Trophoblast cell (in vitro differentiated cells and primary cell): ENCODE measurements around the gene CAMK2B.
A peak's percentile ranks its signal among the peaks of the same experiment; 100 is the strongest.

Experiments used
- DNase-seq, 2 donors: peaks; one replicate each; pipeline ENCODE4 v3.0.0-alpha.2; 2016
- H2AFZ ChIP-seq: 2 replicates; pipeline ENCODE4 v1.6.1; 2013; ENCODE audit warnings: low read length, moderate library complexity, mild to moderate bottlenecking; ENCODE audit not compliant: insufficient read depth, poor library complexity
- H2AK5ac ChIP-seq: 2 replicates; pipeline ENCODE4 v1.6.1; 2013; ENCODE audit warnings: mild to moderate bottlenecking, low read length
- H2BK120ac ChIP-seq: 2 replicates; pipeline ENCODE4 v1.6.1; 2013; ENCODE audit warnings: low read length, mild to moderate bottlenecking, moderate library complexity; ENCODE audit not compliant: insufficient read depth, poor library complexity
- H2BK12ac ChIP-seq: 2 replicates; pipeline ENCODE4 v1.6.1; 2013; ENCODE audit warnings: mild to moderate bottlenecking, low read length, moderate library complexity
- H2BK5ac ChIP-seq: 2 replicates; pipeline ENCODE4 v1.6.1; 2013; ENCODE audit warnings: low read length, low read depth, moderate library complexity, mild to moderate bottlenecking; ENCODE audit not compliant: poor library complexity
- H3K14ac ChIP-seq: 2 replicates; pipeline ENCODE4 v1.6.1; 2013; ENCODE audit warnings: mild to moderate bottlenecking, low read length
- H3K18ac ChIP-seq: 2 replicates; pipeline ENCODE4 v1.6.1; 2013; ENCODE audit warnings: mild to moderate bottlenecking, low read length
- H3K23ac ChIP-seq: 2 replicates; pipeline ENCODE4 v1.6.1; 2013; ENCODE audit warnings: low read length
- H3K27ac ChIP-seq: 2 replicates; pipeline ENCODE4 v1.5.1; 2013; ENCODE audit warnings: low read depth, mild to moderate bottlenecking, inconsistent platforms, low read length, moderate library complexity
- H3K27me3 ChIP-seq: 2 replicates; pipeline ENCODE4 v1.6.1; 2013; ENCODE audit warnings: inconsistent platforms, mild to moderate bottlenecking, low read length, moderate library complexity; ENCODE audit not compliant: insufficient read depth
- H3K36me3 ChIP-seq, 2 experiments: 1 replicate in 1 of 2; 2 replicates in 1 of 2; pipeline ENCODE4 v1.6.1; 2013; ENCODE audit warnings: low read length in 2 of 2, mild to moderate bottlenecking in 2 of 2, moderate library complexity in 1 of 2; ENCODE audit not compliant: insufficient read depth in 2 of 2, control insufficient read depth in 1 of 2
- H3K4ac ChIP-seq: 2 replicates; pipeline ENCODE4 v1.6.1; 2013; ENCODE audit warnings: low read depth, mild to moderate bottlenecking, low read length, moderate library complexity
- H3K4me1 ChIP-seq, 2 experiments: 1 replicate in 1 of 2; 2 replicates in 1 of 2; pipeline ENCODE4 v1.6.1; 2013; ENCODE audit warnings: low read length in 2 of 2, mild to moderate bottlenecking in 2 of 2, moderate library complexity in 1 of 2; ENCODE audit not compliant: insufficient read depth in 2 of 2, control insufficient read depth in 1 of 2
- H3K4me2 ChIP-seq: 2 replicates; pipeline ENCODE4 v1.6.1; 2013; ENCODE audit warnings: inconsistent platforms, mild to moderate bottlenecking, low read length, moderate library complexity
- H3K4me3 ChIP-seq: 2 replicates; pipeline ENCODE4 v1.5.1; 2013; ENCODE audit warnings: mild to moderate bottlenecking, low read depth, low read length, inconsistent platforms
- H3K79me1 ChIP-seq: one replicate; pipeline ENCODE4 v1.6.1; 2013; ENCODE audit warnings: low read length
- H3K79me2 ChIP-seq: 2 replicates; pipeline ENCODE4 v1.6.1; 2013; ENCODE audit warnings: low read length, mild to moderate bottlenecking; ENCODE audit not compliant: control insufficient read depth, insufficient read depth, poor library complexity
- H3K9ac ChIP-seq: 2 replicates; pipeline ENCODE4 v1.6.1; 2013; ENCODE audit warnings: mild to moderate bottlenecking, low read length
- H3K9me3 ChIP-seq: 2 replicates; pipeline ENCODE4 v1.6.1; 2013; ENCODE audit warnings: low read depth, mild to moderate bottlenecking, control low read depth, inconsistent platforms, low read length; ENCODE audit not compliant: insufficient read depth
- H4K12ac ChIP-seq: 2 replicates; pipeline ENCODE4 v1.6.1; 2013; ENCODE audit warnings: low read depth, mild to moderate bottlenecking, low read length, moderate library complexity
- H4K8ac ChIP-seq: 2 replicates; pipeline ENCODE4 v1.6.1; 2013; ENCODE audit warnings: low read depth, mild to moderate bottlenecking, low read length, moderate library complexity
- H4K91ac ChIP-seq: one replicate; pipeline ENCODE4 v1.6.1; 2013; ENCODE audit warnings: low read depth, mild to moderate bottlenecking, low read length, moderate library complexity
- WGBS: extraction: QIAGEN DNeasy Blood & Tissue Kit; methylation state at CpG from one replicate; pipeline ENCODE4 v1.1.7; 2013; ENCODE audit warnings: missing lambda C conversion rate; ENCODE audit not compliant: insufficient read length, insufficient coverage; ENCODE audit errors: extremely low coverage; 5-methylcytosine and 5-hydroxymethylcytosine counted together

Gene CAMK2B

DNA sequence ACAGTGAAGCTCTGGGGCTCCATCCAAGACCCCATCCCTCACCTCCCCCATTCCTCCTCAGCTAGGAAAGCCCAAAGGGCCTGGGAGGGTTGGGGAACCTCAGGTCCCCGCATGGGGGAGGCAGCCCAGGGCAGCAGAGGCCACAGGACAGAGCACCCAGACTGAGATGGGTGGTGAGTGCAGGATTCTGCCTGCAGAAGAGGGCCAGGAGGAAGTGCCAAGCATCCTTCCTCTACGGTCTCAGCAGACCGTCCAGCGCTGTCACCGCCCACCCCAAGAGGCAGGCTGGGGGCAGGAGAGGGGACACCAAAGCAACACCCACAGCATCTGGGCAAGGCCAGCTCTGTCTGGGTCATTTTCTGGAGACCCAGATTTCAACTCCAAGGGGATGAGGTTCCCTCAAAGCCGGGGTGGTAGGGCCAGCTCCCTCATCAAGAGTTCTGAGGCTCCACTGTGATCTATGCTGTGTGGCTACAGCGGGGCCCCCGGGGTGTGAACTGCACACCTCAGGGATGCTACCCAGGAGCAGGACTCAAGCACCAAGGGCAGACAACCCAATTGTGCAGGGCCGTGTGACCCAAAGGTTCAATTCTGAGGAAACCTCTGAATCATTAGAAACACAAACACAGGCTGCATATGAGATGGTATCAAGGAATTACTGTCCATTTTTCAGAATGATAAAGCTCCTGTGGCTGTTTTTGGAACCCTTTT, 46.8 kb downstream of the CAMK2B start:
- Histone ChIP-seq H3K79me2 (no peaks in the 10 kb centered on the region), H3K23ac (no peak overlapping the region), H2BK12ac (no peak overlapping the region), H3K9me3 (no peaks in the 10 kb centered on the region), H3K4me3 (no peak overlapping the region), H4K91ac (no peak overlapping the region), H3K14ac (no peak overlapping the region), H3K36me3 (no peaks in the 10 kb centered on the region), H4K8ac (no peak overlapping the region), H3K27me3 (no peaks in the 10 kb centered on the region), H2AFZ (no peak overlapping the region), H2AK5ac (no peak overlapping the region), H3K27ac (no peak overlapping the region), H3K18ac (no peak overlapping the region), H3K9ac (no peak overlapping the region), H2BK120ac (no peak overlapping the region), H3K4ac (no peak overlapping the region), H4K12ac (no peak overlapping the region), H2BK5ac (no peak overlapping the region), H3K4me2 (no peak overlapping the region), H3K79me1 (no peaks in the 10 kb centered on the region), H3K4me1 (no peaks in the 10 kb centered on the region)
- WGBS = no CpG with 5 or more reads among the region's 9 CpGs
- no peak for DNase-seq

- H4K12ac ChIP-seq = no peak overlapping the region
- H3K79me2 ChIP-seq = no peaks in the 10 kb centered on the region
- H3K36me3 ChIP-seq = no peaks in the 10 kb centered on the region
- no peak overlapping the region for H2BK12ac ChIP-seq
- no peak for DNase-seq
- H3K4me2 ChIP-seq = no peak overlapping the region
- no peak overlapping the region for H3K14ac ChIP-seq
- no CpG with 5 or more reads among the region's 8 CpGs for WGBS
- no peak overlapping the region for H3K27ac ChIP-seq
- no peak overlapping the region for H3K18ac ChIP-seq
- H2AK5ac ChIP-seq = no peak overlapping the region
- H4K8ac ChIP-seq = no peak overlapping the region
- H2AFZ ChIP-seq = no peak overlapping the region
- no peak overlapping the region for H4K91ac ChIP-seq
- H3K9me3 ChIP-seq = no peaks in the 10 kb centered on the region
- H3K23ac ChIP-seq = no peak overlapping the region
- no peak overlapping the region for H2BK5ac ChIP-seq
- H3K27me3 ChIP-seq = no peaks in the 10 kb centered on the region
- H3K4me1 ChIP-seq = no peaks in the 10 kb centered on the region
- H3K4me3 ChIP-seq = no peak overlapping the region
- H3K4ac ChIP-seq = no peak overlapping the region
- no peak overlapping the region for H3K9ac ChIP-seq
- no peaks in the 10 kb centered on the region for H3K79me1 ChIP-seq
- H2BK120ac ChIP-seq = no peak overlapping the region
Measured at GRCh38 chr7:44277851-44278250, 47.5 kb downstream of the CAMK2B start.

- H2BK12ac ChIP-seq = no peak overlapping the region
- H3K9ac ChIP-seq = no peak overlapping the region
- H3K27me3 ChIP-seq = no peaks in the 10 kb centered on the region
- H3K4me2 ChIP-seq = no peak overlapping the region
- H3K4ac ChIP-seq = no peak overlapping the region
- no peaks in the 10 kb centered on the region for H3K79me2 ChIP-seq
- H2AK5ac ChIP-seq = no peak overlapping the region
- H4K8ac ChIP-seq = no peak overlapping the region
- no peak overlapping the region for H2BK120ac ChIP-seq
- H3K27ac ChIP-seq = no peak overlapping the region
- H3K4me3 ChIP-seq = no peak overlapping the region
- H3K36me3 ChIP-seq = no peaks in the 10 kb centered on the region
- H4K12ac ChIP-seq = no peak overlapping the region
- no peak overlapping the region for H2BK5ac ChIP-seq
- no peaks in the 10 kb centered on the region for H3K9me3 ChIP-seq
- H2AFZ ChIP-seq = no peak overlapping the region
- WGBS = no CpG with 5 or more reads among the region's 11 CpGs
- no peaks in the 10 kb centered on the region for H3K79me1 ChIP-seq
- H3K4me1 ChIP-seq = no peaks in the 10 kb centered on the region
- DNase-seq = no peak
- no peak overlapping the region for H3K23ac ChIP-seq
- no peak overlapping the region for H3K18ac ChIP-seq
- no peak overlapping the region for H3K14ac ChIP-seq
- no peak overlapping the region for H4K91ac ChIP-seq
Measured at GRCh38 chr7:44277391-44277790, 48.0 kb downstream of the CAMK2B start.

DNA sequence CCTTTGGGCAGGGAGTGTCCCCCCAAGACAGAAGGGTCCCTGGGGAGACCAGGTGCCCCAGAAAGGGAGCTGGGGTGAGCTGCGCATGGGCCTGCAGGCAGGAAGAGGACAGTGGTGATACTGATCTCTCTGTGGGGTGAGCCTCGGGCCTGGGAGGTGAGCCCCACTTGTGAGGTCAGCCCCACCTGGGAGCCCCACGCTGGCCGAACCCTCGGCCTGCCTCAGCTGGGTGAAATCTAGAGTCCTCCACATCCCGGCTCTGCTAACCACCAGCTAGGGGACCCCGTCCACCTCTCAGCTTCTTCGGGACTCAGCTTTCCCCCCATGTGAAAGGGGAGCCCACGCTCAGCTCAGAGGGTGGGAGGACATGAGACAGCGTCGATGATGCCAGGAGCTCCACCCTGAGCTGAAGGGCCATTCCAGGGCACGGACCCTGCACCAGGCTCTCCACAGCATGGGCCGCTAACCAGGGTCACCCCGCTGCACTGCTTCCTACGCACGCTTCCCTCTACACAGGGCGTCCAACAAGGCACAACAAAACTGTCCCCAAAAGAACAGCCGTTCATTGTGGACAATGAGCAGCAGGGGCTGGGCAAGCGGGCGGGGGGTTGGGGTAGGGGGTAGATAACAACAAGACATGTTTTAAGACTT, 48.7 kb downstream of the CAMK2B start:
- Histone ChIP-seq H3K4me2 (no peak overlapping the region), H3K14ac (no peak overlapping the region), H3K79me2 (no peaks in the 10 kb centered on the region), H4K12ac (no peak overlapping the region), H3K9me3 (no peaks in the 10 kb centered on the region), H3K4me1 (no peaks in the 10 kb centered on the region), H2AFZ (no peak overlapping the region), H4K91ac (no peak overlapping the region), H3K9ac (no peak overlapping the region), H2BK12ac (no peak overlapping the region), H3K36me3 (no peaks in the 10 kb centered on the region), H2BK120ac (no peak overlapping the region), H2BK5ac (no peak overlapping the region), H3K18ac (no peak overlapping the region), H4K8ac (no peak overlapping the region), H3K4ac (no peak overlapping the region), H3K79me1 (no peaks in the 10 kb centered on the region), H3K4me3 (peak overlapping the region; percentile 6), H3K27ac (no peak overlapping the region), H3K27me3 (no peaks in the 10 kb centered on the region), H2AK5ac (no peak overlapping the region), H3K23ac (no peak overlapping the region)
- no peak for DNase-seq
- WGBS = no CpG with 5 or more reads among the region's 20 CpGs
